GM18873 (cell line): Measurements from ENCODE around the gene MPV17.
"Not testable (repeated sequence)": the region's sequence is repeated elsewhere in the genome, so short reads cannot be mapped to it uniquely, and the experiment has no call there.

Experiments used
- ATAC-seq: cut with Tn5 transposase; IDR thresholded peaks from one replicate; pipeline ENCODE4 v1.9.1; 2021; ENCODE audit warnings: mild to moderate bottlenecking, moderate library complexity, moderate number of reproducible peaks; ENCODE audit not compliant: unreplicated experiment, low FRiP score

Gene MPV17

GRCh38 chr2:27322766-27323595 is at the start of gene MPV17:
Gene MPV17 (minus strand): TSS chr2:27323097. CDS start chr2:27322517, 580 bp downstream.
- ATAC-seq = peak; percentile 72

- ATAC-seq = peak; percentile 15
Measured at GRCh38 chr2:27370816-27371620, 48.1 kb upstream of the MPV17 start.

- ATAC-seq = peak; percentile 82
Measured at GRCh38 chr2:27370026-27370815, 47.3 kb upstream of the MPV17 start, which contains the start of the genes EIF2B4 and SNX17. Gene EIF2B4 (minus strand): TSS chr2:27370338. CDS start chr2:27370314, 24 bp downstream. Gene SNX17 (plus strand): TSS chr2:27370616. CDS start chr2:27370744, 128 bp downstream.

- no peak for ATAC-seq
Measured at GRCh38 chr2:27369471-27370025, 46.7 kb upstream of the MPV17 start.

- ATAC-seq = no peak
Measured at GRCh38 chr2:27363933-27364332, 41.0 kb upstream of the MPV17 start.

GRCh38 chr2:27362678-27363420 is 40.0 kb upstream of the MPV17 start:
- no peak for ATAC-seq

- ATAC-seq = peak; percentile 69
Measured at GRCh38 chr2:27356382-27357181, 33.7 kb upstream of the MPV17 start, which contains the start of gene GTF3C2. Gene GTF3C2 (minus strand): TSS chr2:27356764. CDS start chr2:27343554, 13,210 bp downstream.

- ATAC-seq = peak; percentile 32
Measured at GRCh38 chr2:27356056-27356381, 33.1 kb upstream of the MPV17 start.

- no peak for ATAC-seq
Measured at GRCh38 chr2:27354597-27354927, 31.7 kb upstream of the MPV17 start.

- no peak for ATAC-seq
Measured at GRCh38 chr2:27353762-27354596, 31.1 kb upstream of the MPV17 start.

GRCh38 chr2:27353386-27353761 is 30.5 kb upstream of the MPV17 start:
- ATAC-seq = not testable (repeated sequence)

- ATAC-seq = no peak
Measured at GRCh38 chr2:27351802-27352598, 29.1 kb upstream of the MPV17 start.

- ATAC-seq = no peak
Measured at GRCh38 chr2:27350106-27350693, 27.3 kb upstream of the MPV17 start.

- no peak for ATAC-seq
Measured at GRCh38 chr2:27347641-27348040, 24.7 kb upstream of the MPV17 start.

GRCh38 chr2:27336173-27336572 is 13.3 kb upstream of the MPV17 start:
- ATAC-seq = no peak

- ATAC-seq = no peak
Measured at GRCh38 chr2:27335311-27335710, 12.4 kb upstream of the MPV17 start.

GRCh38 chr2:27324720-27325119 is 1.8 kb upstream of the MPV17 start:
- ATAC-seq = no peak
